ENCODE results near the gene TBC1D24.

GRCh38 chr16:2425825-2426430, 49.0 kb upstream of the TBC1D24 start:
- TF ChIP-seq, protein P1, sequence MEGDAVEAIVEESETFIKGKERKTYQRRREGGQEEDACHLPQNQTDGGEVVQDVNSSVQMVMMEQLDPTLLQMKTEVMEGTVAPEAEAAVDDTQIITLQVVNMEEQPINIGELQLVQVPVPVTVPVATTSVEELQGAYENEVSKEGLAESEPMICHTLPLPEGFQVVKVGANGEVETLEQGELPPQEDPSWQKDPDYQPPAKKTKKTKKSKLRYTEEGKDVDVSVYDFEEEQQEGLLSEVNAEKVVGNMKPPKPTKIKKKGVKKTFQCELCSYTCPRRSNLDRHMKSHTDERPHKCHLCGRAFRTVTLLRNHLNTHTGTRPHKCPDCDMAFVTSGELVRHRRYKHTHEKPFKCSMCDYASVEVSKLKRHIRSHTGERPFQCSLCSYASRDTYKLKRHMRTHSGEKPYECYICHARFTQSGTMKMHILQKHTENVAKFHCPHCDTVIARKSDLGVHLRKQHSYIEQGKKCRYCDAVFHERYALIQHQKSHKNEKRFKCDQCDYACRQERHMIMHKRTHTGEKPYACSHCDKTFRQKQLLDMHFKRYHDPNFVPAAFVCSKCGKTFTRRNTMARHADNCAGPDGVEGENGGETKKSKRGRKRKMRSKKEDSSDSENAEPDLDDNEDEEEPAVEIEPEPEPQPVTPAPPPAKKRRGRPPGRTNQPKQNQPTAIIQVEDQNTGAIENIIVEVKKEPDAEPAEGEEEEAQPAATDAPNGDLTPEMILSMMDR (IDR thresholded peaks at IDR 0.05), result no peak
- no peak for TF ChIP-seq POLR2A (IDR thresholded peaks at IDR 0.05)
- TF ChIP-seq POLR2AphosphoS5 (IDR thresholded peaks at IDR 0.05), result no peak
